GM23338 (cell line): ENCODE data around the gene CAPZA1.

Experiments
- CTCF ChIP-seq, 2 experiments: fragments of 200-600 bp in 1 of 2; sonication (generic) in 1 of 2; conservative IDR thresholded peaks; 2 replicates each; pipeline versions ENCODE4 v1.5.1 to v1.6.1; 2016 to 2017; ENCODE audit warnings: antibody characterized with exemption in 2 of 2, low read depth in 2 of 2, mild to moderate bottlenecking in 2 of 2, moderate library complexity in 1 of 2
- EZH2 ChIP-seq: fragments of 200-600 bp; sonication (generic); IDR thresholded peaks from one replicate; pipeline ENCODE4 v1.8.0; 2017; ENCODE audit warnings: antibody characterized with exemption, mild to moderate bottlenecking, low read depth; ENCODE audit not compliant: unreplicated experiment
- POLR2AphosphoS5 ChIP-seq: IDR thresholded peaks from 2 replicates; pipeline ENCODE4 v1.6.1; 2016; ENCODE audit warnings: antibody characterized with exemption, low read depth
- STAT1 ChIP-seq: IDR thresholded peaks from one replicate; pipeline ENCODE4 v1.6.1; 2016; ENCODE audit warnings: antibody characterized with exemption; ENCODE audit not compliant: unreplicated experiment

- TF ChIP-seq STAT1 (no peak), CTCF (conservative IDR thresholded peaks at IDR 0.05; ENCODE audit: low read depth in 2 of 2) (no peak), EZH2 (no peak), POLR2AphosphoS5 (no peak)
Measured at GRCh38 chr1:112697781-112698201, 78.2 kb downstream of the CAPZA1 start.
